ENCODE results near the gene CMTM5. TPM values are rescaled to one million over a fixed set of nuclear protein-coding genes. Genes with fewer than 3 reads are reported as not detected.
"Not testable (repeated sequence)": the region's sequence is repeated elsewhere in the genome, so short reads cannot be mapped to it uniquely, and the experiment has no call there.

Gene CMTM5
- total RNA-seq, 4 donors from 2014 or later = 1.5 TPM; not detected in 3

DNA sequence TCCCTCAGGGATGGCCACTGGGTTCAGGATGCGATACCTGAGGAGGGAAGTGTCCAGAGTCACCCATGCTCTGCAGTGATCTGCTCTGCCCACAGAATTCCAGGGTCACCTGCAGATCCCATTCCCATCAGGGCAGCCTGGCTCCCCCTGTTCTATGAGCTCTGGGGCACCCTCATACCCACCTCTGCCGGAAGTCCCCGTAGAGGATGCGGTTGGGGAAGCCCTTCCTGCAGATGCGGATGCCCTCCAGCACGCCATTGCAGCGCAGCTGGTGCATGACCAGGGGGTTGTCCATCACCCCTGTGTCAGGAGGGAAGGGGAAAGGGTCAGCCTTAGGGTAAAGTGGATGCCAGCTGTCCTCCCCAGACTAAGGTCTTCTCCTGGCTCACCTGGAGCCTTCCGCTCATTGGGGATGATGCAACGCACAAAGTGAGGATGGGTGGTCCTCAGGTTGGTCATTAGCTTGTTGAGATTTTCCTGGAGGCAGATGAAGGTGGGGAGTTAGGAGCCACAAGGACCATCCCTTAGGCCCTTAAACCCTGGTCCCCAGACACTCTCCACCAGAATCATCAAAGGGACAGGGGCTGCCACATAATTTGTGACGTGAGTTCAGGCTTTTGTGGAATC lies 20.0 kb downstream of the CMTM5 start:
- Histone ChIP-seq H3K36me3 (no peaks in the 10 kb centered on the region), H3K27ac (no peak overlapping the region), H3K27me3 (no peaks in the 10 kb centered on the region), H3K4me1 (no peaks in the 10 kb centered on the region), H3K9me3 (no peaks in the 10 kb centered on the region), H3K4me3 (replicated peaks in 1 of 3) (no peak overlapping the region)
- WGBS, 2 donors = 89 to 93% methylated on average over 7 to 10 of the region's 10 CpGs
- intact Hi-C loops (cut with DNase I) = no loop called here
- DNase-seq = no peak
- TF ChIP-seq POLR2A (IDR thresholded peaks at IDR 0.05) (no peak), CTCF (IDR thresholded peaks at IDR 0.05) (no peak)

GRCh38 chr14:23398348-23398747 lies 21.5 kb downstream of the CMTM5 start:
- no peak for DNase-seq
- no peaks in the 10 kb centered on the region for H3K36me3 ChIP-seq
- 87 to 92% methylated on average over 4 of the region's 4 CpGs for WGBS, 2 donors
- H3K27ac ChIP-seq = no peak overlapping the region
- H3K9me3 ChIP-seq = no peaks in the 10 kb centered on the region
- TF ChIP-seq POLR2A (IDR thresholded peaks at IDR 0.05) (no peak), CTCF (IDR thresholded peaks at IDR 0.05) (no peak)
- H3K4me3 ChIP-seq (replicated peaks in 1 of 3) = no peak overlapping the region
- H3K27me3 ChIP-seq = no peaks in the 10 kb centered on the region
- H3K4me1 ChIP-seq = no peaks in the 10 kb centered on the region
- intact Hi-C loops (cut with DNase I) = no loop called here

- TF ChIP-seq POLR2A (IDR thresholded peaks at IDR 0.05) = no peak
- no peak for TF ChIP-seq CTCF (IDR thresholded peaks at IDR 0.05)
- no peak for DNase-seq
- intact Hi-C loops (cut with DNase I) = no loop called here
- no peaks in the 10 kb centered on the region for H3K36me3 ChIP-seq
- WGBS, 2 donors = 91 to 93% methylated on average over 3 of the region's 3 CpGs
- H3K4me3 ChIP-seq (replicated peaks in 1 of 3) = no peak overlapping the region
- no peaks in the 10 kb centered on the region for H3K4me1 ChIP-seq
- no peaks in the 10 kb centered on the region for H3K9me3 ChIP-seq
- no peak overlapping the region for H3K27ac ChIP-seq
- H3K27me3 ChIP-seq = no peaks in the 10 kb centered on the region
These were observed 22.3 kb downstream of the CMTM5 start for GRCh38 chr14:23399136-23399535.

DNA sequence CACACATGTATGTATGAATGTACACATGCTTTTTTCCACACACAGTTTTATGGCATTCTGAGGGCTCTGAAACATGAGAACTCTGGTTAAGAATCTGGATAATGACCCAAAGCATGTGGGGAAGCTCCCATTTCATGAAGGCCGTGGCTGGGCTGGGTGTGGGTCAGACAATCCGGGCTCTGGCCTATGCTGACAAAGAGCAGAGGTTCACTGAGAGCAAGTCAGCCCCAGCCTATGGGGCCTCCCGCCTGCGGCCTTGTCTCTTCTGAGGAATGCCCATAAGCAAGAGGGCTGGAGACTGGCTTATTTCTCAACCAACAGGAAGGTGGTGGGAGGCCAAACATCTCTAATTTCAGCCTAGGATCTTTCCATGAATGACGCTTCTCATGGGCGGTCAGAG lies 22.7 kb downstream of the CMTM5 start:
- 88 to 95% methylated on average over 6 of the region's 6 CpGs for WGBS, 2 donors

GRCh38 chr14:23400496-23401149 lies 23.8 kb downstream of the CMTM5 start:
- H3K27ac ChIP-seq; intact Hi-C loops (cut with DNase I); H3K27me3 ChIP-seq; H3K9me3 ChIP-seq; H3K36me3 ChIP-seq; H3K4me3 ChIP-seq (replicated peaks in 1 of 3); H3K4me1 ChIP-seq; DNase-seq: not testable (repeated sequence)
- 88 to 96% methylated on average over 16 of the region's 16 CpGs for WGBS, 2 donors

More for the DNA sequence above, 22.7 kb downstream of the CMTM5 start:
- H3K4me3 ChIP-seq (replicated peaks in 1 of 3) = no peak overlapping the region
- intact Hi-C loops (cut with DNase I) = no loop called here
- no peak overlapping the region for H3K27ac ChIP-seq
- TF ChIP-seq CTCF (IDR thresholded peaks at IDR 0.05) (no peak), POLR2A (IDR thresholded peaks at IDR 0.05) (no peak)
- H3K4me1 ChIP-seq = no peaks in the 10 kb centered on the region
- H3K27me3 ChIP-seq = no peaks in the 10 kb centered on the region
- no peaks in the 10 kb centered on the region for H3K36me3 ChIP-seq
- no peaks in the 10 kb centered on the region for H3K9me3 ChIP-seq
- DNase-seq = no peak
